HS-5 (cell line): ENCODE data around the gene RUFY4.

Source experiments
- DNase-seq: peaks from one replicate; pipeline ENCODE4 v3.0.0-alpha.2; 2012; ENCODE audit warnings: low read depth

RUFY4 gene

DNA sequence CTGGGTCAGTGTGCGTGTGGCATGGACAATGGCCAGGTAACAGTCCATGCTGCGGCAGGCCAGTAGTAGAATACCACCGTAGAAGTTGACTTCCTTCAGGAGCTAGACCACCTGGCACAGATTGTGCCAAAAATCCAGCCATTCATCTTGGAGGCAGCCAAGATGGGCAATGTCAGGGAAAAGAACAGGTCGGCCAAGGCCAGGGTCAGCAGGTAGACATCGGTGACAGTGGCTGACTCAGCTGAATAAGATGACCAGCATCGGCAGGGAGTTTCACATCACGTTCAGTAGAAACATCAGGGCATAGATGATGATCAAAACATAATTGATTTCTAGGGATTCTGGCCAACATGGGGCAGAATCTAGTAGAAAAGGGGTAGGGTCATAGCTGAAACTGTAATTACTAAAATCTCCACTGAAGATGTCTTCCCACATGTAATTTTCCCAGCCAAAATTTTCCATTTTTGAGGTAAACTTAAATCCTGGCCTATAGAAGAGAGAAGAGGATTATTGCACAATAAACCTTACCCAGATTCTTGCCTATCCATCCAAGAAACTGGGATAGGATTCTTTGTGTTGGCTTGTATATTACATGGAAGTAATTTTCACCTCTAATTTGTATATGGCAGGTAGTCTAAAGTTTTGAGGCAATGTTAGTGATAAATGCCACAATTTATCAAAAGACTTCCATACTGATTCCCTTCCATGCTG lies 7.9 kb upstream of the RUFY4 start:
- no peak for DNase-seq

DNA sequence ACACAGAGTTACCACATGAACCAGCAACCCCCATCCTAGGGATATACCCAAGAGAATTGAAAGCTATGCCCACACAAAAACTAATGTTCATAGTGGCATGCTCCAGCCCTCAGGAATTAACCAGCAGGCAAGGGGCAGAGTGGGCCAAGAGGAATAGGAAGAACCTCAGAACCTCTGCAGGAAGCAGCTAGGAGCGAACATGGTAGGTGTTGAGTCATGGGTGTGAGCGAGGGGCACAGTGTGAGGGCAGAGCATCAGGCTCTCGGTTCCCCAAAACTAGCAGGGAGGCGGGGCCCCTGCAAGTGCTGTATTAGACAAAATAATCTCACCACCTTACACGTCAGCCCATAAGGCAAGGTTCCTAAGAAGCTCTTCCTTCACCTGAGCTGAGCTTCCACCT lies 5.6 kb upstream of the RUFY4 start:
- DNase-seq: no peak

DNA sequence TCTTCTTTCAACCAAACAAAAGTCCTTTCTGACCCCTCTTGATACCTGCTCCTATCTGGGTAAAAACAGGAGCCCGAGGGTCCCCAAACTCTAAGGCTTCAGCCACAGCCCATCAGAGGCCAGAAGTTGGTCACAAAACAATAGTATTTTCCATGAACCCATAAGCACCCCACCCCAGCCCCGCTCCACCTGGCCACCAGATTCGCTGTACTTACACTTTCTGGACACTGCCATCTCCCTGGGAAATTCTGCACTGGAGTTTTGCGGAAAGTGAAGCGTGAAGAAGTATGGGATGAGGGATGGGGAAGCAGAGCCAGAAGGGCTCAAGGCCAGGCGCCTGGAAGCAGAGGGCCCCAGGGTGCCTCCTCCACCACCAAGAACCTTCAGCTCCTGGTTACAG lies 5.2 kb upstream of the RUFY4 start:
- no peak for DNase-seq

DNA sequence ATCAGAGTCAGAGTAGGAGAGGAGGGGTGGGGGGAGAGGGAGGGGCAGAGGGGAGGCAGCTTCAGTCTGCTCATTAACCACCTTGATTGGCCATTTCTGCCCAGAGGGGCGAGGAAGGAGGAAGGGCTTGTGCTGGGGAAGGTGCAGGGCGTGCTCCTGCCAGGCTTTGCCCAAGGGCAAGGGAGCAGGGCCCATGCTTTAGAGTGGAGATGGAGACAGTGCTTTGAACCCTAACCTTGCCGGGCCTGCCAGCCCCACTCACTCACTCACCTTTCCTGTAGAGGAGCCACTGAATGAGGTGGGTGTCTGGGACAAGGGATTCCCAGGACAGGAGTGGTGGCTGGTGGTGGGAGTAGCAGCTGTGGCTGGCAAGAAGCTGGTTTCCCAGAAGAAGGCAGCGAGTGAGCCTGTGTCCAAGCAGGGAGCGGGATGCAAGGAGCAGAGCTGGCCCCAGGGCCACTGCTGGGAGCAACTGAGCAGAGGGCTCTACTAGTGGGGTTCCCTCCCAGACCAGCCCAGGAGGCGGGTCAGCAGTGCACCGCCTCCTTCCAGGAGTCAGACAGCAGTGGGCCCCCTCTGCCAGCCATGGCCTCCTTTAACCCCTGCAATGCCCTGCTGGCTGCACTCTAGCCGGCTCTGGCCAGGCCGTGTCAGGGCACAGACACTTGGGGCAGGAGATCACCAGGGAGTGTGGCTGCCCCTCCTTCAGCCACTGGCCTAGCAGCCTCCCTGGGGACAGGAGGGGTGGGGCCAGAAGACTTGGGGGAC lies 3.6 kb upstream of the RUFY4 start:
- DNase-seq: no peak

DNA sequence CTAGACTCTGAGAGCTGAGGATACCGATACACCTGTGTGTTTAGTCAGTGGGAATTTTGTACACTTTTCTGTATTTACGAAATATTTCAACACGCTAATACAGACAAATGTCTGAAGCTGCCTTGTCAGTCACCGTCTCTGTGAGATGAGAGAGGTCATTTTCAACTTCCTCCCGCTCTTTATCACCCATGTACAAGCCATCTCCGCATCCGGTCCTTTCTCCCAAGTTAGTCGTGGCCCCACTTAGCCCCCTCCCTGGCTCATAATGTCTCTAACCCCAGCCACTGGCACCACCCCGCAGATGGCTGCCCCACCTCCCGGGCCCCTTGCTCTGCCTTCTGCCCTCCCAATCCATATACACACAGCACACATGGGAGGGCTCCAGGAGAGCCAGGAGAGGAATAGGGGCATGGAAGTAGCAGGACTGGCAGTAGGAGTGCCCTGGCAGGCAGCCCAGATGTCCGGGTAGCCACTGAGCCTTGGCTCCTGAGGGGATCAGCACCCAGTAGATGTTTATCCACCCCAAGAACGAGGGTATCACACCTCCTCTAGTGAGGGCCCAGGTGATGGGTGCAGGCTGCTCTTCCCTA lies 2.0 kb upstream of the RUFY4 start:
- no peak for DNase-seq

DNA sequence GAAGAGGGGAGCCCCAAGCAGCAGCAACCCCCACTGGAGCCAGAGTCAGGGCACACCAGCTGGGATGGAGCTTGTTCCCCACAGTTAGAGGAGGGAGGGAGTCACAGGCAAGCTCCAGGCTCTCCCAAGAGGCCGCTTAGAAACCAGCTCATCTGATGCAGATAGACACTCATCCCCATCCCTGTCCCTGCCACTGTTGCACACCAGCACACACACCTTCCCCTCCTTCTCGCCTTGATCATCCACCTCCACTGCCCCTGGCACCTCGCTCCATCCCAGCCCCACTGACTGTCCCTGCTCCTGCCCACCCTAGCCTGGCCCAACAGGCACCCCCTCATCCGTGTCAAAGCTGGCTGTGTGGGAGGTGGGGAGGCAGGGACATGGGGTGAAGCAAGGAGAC lies 1.5 kb upstream of the RUFY4 start:
- no peak for DNase-seq

DNA sequence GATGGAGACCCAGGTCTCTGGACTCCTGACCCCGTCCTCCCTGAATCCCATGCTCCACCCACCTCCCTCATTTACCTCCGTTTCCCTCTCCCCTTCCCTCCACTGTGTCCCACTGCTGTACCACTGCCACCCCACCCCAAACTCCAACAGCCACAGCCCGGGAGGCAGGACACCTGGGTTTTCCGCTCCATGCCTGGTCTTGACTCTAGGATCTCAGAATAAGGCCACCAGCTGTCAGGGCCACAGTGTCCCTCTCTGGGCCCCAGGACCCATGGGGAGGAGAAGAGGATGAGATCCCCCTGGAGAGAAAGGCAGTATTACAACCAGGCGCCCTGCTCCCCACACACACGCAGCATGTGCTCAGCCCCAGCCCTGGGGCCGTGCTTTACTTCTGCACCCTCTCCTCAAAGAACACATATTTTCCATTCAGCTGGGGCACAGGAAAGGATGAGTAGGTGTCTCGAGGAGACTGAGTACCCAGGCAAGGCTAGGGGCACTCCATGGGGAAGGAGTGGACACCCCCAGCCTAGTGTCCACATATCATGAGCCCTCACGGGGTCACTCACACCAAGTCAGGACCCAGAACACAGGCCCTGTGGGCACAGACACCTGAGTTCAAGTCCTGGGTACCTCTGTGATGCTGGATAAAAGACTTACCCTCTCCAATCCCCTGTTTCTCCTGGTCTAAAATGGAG lies 700 bp downstream of the RUFY4 start:
- DNase-seq: no peak

DNA sequence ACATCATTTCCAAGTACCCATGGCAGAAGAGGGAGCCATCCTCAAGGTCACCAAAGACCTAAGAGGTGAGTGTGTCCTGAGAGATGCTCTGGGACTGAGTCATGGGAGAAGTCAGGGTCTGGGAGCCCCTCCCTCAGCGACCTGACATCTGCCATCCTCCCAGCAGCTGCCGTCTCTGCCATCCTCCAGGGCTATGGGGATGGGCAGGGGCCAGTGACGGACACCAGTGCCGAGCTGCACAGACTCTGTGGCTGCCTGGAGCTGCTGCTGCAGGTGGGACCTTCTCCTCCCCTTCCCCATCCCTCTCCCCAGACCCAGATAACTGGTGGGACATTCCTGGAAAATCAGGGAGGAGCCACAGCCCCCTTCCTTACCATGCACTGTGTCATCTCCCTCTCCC lies 1.5 kb downstream of the RUFY4 start:
- DNase-seq: no peak

DNA sequence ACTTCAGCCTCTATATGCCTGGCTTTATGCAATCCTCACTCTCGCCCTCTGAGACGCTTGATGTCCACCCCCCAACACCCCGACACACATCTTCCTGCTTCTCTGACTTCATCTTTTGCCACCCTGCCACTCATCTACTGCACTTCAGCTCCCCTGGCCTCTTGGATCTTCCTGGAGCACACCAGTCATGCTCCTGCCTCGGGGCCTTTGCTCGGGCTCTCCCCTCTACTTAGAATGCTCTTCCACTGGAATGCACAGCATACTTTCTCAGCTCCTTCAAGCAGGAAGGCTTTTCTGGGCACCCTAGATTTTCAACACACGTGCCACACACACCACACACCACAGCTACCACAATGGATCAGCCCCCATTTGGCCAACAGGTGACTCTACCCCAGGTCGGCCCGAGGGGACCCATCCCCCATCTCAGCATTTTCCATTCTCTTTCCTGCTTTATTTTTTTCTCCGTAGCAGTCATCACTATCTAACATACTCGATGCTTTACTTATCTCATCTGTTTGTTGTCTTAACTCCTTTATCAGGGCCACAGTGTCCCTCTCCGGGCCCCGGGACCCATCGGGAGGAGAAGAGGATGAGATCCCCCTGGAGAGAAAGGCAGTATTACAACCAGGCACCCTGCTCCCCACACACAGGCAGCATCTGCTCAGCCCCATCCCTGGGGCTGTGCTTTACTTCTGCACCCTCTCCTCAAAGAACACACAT lies 2.3 kb downstream of the RUFY4 start:
- no peak for DNase-seq

DNA sequence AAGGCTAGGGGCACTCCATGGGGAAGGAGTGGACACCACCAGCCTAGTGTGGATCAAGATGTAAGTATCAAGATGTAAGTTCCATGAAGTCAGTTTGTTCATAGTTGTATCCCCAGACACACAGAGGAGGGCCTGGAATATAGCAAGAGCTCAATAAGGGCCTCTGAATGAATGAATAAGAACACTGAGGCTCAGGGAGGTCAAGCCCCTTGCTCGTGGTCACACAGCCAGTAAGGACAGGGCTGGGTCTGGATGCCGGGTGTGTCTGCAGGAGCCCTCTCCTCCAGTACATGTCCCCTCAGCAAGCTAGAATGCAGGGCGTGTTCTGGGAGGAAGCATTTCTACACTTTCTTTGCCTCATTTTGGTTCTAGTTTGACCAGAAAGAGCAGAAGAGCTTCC lies 2.9 kb downstream of the RUFY4 start:
- no peak for DNase-seq

DNA sequence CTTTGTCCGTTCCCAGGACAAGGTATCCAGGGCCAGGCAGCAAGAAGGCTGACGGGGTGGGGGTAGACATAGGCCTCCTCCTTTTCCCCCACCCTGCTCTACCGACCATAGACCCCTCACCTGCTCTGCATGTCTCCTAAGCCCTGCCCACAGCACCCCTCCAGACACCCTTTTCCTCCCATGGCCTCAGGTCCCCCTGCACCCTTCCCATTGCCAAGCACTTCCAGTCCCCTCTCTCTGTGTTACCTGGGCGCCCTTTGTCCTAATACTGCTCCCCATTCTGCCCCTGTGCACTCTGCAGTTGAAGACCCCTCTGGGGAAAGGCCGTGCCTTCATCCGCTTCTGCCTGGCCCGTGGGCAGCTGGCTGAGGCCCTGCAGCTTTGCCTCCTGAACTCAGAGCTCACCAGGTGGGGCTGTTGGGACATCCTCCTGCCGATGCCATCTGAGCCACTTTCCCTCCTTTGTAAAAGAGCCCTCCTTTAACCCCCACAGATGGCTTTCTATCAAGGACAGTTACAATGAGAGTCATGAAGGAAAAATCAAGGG lies 3.5 kb downstream of the RUFY4 start:
- DNase-seq: no peak

DNA sequence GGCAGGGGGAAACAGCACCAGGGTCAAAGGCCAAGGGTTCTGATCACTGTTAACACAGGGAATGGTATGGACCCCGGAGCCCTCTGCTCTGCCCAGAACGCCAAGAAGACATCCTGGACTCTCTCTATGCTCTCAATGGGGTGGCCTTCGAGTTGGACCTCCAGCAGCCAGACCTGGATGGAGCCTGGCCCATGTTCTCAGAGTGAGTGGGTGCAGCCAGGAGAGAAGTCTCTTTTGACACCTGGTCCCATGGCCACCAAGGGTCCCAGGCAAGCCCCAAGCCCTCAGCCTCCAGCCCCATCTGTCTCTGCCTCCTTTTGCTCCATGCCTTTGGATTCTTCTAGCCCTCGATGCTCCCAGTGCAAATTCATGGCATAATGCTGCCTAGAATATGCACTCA lies 4.1 kb downstream of the RUFY4 start:
- no peak for DNase-seq

DNA sequence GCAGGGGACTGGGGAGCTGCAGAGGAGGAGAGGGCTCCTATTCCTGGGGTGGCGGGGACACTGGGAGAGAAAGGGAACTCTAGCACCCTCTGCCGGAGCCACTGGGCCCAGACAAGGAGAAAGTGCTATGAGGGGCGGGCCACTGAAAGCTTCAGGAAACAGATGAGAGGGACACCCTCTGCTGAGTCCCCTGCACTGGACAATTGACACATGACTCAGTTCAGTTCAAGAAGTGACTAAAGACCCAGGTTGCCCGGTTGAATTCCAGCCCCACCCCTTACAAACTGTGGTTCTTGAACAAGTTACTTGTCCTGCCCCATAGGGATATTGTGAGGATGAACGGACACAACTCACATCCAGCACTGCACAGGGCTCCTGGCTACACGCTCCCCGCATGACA lies 5.0 kb downstream of the RUFY4 start:
- no peak for DNase-seq

DNA sequence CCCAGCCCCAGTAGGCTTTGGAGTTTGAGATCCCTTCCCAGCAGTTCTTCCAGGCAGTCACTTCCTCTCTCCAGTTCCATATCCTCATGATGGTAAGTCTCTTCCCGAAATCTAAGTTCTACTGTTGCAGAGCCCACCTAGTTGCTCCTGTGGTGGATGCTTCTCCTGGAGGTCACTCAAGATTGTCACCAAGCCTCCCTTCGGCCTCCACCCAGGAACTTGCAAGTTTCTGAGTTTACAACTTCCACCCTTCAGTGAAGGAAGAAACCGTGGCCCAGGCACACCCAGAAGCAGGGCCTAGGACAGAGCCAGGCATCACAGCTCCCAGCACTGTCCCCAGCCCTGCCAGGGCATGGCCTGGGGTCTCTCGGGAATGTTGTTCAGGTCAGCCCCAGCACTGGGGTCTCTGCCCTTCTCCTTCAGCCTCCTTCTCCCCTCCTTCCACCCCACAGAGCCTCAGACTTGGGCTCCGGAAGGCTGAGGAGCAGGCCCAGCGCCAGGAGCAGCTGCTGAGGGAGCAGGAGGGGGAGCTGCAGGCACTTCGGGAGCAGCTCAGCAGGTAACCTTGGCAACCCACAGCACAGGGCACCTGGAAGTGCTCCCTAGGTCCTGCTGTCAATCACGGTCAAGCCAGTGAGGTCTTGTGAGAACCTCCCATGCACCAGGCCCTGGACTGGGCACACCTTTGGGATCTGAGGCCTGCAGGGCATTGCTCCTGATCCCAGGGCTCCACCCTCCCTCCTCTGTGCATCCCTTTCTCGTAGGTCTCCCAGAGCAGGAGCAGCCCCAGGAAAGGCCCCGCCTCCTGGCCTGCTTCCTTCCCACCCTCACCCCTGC lies 7.1 kb downstream of the RUFY4 start:
- no peak for DNase-seq

DNA sequence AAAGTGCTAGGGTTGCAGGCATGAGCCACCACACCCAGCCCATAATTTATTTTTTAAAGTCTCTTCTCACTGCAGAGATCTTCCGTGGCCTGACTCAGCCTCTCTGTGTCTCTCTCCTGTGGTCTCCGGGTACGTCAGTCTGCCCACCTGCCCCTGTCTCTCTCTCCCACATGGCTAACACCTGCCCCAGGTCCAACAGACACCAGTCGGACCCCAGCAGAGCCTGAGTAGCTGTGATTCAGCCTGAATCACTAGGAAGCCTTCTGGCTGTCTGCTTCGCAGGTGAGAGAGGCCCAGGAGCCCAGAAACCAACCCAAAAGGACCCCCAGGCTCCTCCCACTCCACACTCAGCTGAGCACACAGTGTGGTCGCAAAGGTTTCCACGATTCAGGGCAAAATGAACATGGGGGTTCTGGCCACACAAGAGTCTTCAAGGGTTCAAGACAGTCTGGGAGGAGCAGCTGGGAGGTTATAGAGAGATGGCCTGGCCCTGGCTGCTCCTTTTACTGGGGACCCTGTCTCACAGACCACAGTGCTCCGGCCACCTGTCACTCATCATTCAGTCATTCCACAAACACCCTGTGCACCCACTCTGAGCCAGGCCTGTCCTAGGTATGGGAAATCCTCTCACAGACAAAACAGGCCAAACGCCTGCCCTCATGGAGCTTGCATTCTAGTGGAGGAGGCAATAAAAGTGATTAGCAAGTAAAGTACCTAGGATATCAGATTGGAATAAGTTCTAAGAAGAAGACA lies 8.6 kb downstream of the RUFY4 start:
- no peak for DNase-seq

DNA sequence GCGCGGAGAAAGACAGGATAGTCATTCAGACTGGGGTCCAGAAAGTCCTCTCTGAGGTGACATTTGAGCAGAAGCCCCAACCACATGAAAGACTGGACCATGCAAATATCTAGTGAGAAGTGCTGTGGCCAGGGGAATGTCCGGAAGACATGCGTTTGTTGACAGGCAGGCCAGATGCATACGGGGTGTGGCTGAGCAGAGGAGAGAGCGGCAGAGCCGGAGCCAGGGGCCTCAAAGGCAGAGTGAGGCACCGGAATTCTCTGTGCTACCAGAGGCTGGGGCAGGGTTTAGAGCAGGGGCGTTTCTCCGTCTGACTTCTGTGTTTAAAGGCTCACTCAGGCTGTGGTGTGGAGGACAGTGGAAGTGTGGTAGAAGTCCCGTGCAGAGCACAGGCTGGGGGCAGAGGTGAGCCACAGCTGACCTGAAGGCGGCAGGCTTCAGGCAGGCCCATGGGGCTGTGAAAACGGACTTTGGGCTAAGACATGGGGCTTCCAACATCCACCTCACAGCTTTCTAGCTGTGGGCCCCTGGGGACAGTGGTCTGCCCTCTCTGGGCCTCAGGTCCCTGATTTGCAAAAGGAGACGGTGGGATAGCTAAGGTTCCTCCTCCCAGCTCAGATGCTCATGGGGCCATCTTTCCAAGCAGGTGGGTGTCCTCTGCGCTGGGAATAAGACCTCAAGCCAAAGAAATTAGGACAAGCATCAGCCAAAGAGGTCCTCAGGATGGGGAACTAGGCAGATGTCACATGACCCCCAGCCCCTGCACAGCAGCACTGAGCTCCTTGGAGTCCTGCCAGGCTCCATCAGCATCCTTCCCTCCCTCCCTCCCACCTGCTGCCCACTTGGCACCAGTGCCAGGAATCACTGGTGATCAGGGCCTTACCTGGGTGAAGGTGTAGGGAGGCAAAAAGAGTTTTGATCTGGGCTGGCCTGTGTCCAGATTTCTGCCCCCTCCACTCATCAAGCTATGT lies 11.2 kb downstream of the RUFY4 start:
- no peak for DNase-seq

DNA sequence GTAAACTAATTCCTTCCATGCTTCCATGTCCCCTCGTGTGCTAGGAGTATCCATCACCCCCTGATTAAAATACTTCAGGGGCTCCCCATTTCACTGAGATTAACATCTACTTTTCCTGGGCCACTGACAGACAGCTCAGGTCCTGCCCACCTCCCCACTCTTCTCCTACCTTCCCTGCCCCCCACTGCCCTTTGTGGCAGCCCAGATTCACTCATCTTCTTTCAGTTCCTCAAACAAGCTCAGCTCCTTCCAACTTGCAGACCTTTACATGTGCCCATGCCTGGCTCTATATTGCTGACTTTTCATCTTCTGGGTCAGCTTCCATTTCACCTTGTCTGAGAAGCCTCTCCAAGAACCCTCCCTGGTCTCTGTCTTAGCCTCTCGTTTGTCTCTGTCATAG lies 12.0 kb downstream of the RUFY4 start:
- DNase-seq: no peak

DNA sequence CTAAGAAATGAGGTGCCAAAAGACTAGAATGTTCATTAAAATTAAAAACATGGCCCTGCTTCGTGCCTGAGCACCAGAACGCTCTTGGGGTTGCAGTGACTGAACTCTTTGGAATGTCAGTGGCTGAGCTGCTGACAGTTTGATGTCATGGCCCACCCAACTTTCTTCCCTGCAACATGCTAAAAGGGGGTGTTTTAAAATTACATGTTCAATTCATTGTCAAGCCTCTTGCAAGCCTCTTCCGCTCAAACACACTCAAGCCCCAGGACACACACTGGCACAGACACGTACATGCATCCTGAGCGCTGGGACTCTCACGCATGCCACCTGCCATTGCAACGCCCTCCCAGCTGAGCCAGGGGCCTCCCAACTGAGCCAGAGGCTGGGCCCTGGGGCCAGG lies 12.6 kb downstream of the RUFY4 start:
- DNase-seq: peak; percentile 33
